Progenitor cell of endocrine pancreas (in vitro differentiated cells): Measurements from ENCODE around the gene SLIT3. TPM values are rescaled to one million over a fixed set of nuclear protein-coding genes. Genes with fewer than 3 reads are reported as not detected.
A peak's percentile ranks its signal among the peaks of the same experiment; 100 is the strongest.

Source experiments
- DNase-seq: peaks from one replicate; pipeline ENCODE4 v3.0.0; 2021; ENCODE audit warnings: low spot score; ENCODE audit not compliant: unreplicated experiment
- H3K27ac Mint-ChIP-seq: 2 replicates; pipeline ENCODE4 v1.8.0; 2021; ENCODE audit warnings: mild to moderate bottlenecking, moderate library complexity, mixed read lengths
- H3K27me3 Mint-ChIP-seq: 2 replicates; pipeline ENCODE4 v1.8.0; 2021; ENCODE audit warnings: mixed read lengths
- H3K36me3 Mint-ChIP-seq: 2 replicates; pipeline ENCODE4 v1.8.0; 2022; ENCODE audit warnings: mixed read lengths; ENCODE audit not compliant: insufficient read depth
- H3K4me1 Mint-ChIP-seq: 2 replicates; pipeline ENCODE4 v1.8.0; 2021; ENCODE audit warnings: low read depth, mixed read lengths
- H3K4me3 Mint-ChIP-seq: 2 replicates; pipeline ENCODE4 v1.8.0; 2021; ENCODE audit warnings: low read depth, mild to moderate bottlenecking, moderate library complexity, mixed read lengths
- H3K9me3 Mint-ChIP-seq: 2 replicates; pipeline ENCODE4 v1.8.0; 2021; ENCODE audit warnings: low read depth, mixed read lengths
- CTCF ChIP-seq: fragments of 200-600 bp; sonication (generic); IDR thresholded peaks from one replicate; pipeline ENCODE4 v1.5.0; 2021; ENCODE audit warnings: antibody characterized with exemption, mild to moderate bottlenecking; ENCODE audit not compliant: unreplicated experiment
- total RNA-seq: library from RNA; stranded (reverse); gene quantifications from 2 replicates; pipeline ENCODE4 v1.2.1, GENCODE V29; 2021

The SLIT3 gene
- total RNA-seq, 1 donor from 2014 or later, result 18.8 TPM

GRCh38 chr5:169089343-169089742, 211.6 kb downstream of the SLIT3 start:
- H3K27ac Mint-ChIP-seq, result no peak overlapping the region
- peaks cover 6% of the 10 kb centered on the region for H3K9me3 Mint-ChIP-seq
- H3K36me3 Mint-ChIP-seq, result no peaks in the 10 kb centered on the region
- no peak overlapping the region for H3K4me3 Mint-ChIP-seq
- no peak for DNase-seq
- H3K4me1 Mint-ChIP-seq, result no peaks in the 10 kb centered on the region
- no peaks in the 10 kb centered on the region for H3K27me3 Mint-ChIP-seq
- peak; percentile 13 for TF ChIP-seq CTCF

GRCh38 chr5:169088028-169088725, 212.8 kb downstream of the SLIT3 start:
- DNase-seq, result no peak
- Mint-ChIP-seq H3K27me3 (no peaks in the 10 kb centered on the region), H3K4me1 (peaks cover 2% of the 10 kb centered on the region), H3K27ac (no peak overlapping the region), H3K4me3 (no peak overlapping the region), H3K36me3 (no peaks in the 10 kb centered on the region), H3K9me3 (peaks cover 6% of the 10 kb centered on the region)
- TF ChIP-seq CTCF, result no peak

GRCh38 chr5:169085636-169086035, 215.3 kb downstream of the SLIT3 start:
- no peaks in the 10 kb centered on the region for H3K36me3 Mint-ChIP-seq
- DNase-seq, result no peak
- peaks cover 5% of the 10 kb centered on the region for H3K4me1 Mint-ChIP-seq
- H3K4me3 Mint-ChIP-seq, result no peak overlapping the region
- peaks cover 2% of the 10 kb centered on the region for H3K9me3 Mint-ChIP-seq
- no peak for TF ChIP-seq CTCF
- peaks cover 5% of the 10 kb centered on the region for H3K27me3 Mint-ChIP-seq
- H3K27ac Mint-ChIP-seq, result no peak overlapping the region

- peaks cover 5% of the 10 kb centered on the region for H3K27me3 Mint-ChIP-seq
- no peaks in the 10 kb centered on the region for H3K9me3 Mint-ChIP-seq
- no peak for TF ChIP-seq CTCF
- H3K4me1 Mint-ChIP-seq, result peaks cover 5% of the 10 kb centered on the region
- DNase-seq, result no peak
- no peaks in the 10 kb centered on the region for H3K36me3 Mint-ChIP-seq
- no peak overlapping the region for H3K27ac Mint-ChIP-seq
- H3K4me3 Mint-ChIP-seq, result no peak overlapping the region
These were observed 215.7 kb downstream of the SLIT3 start for GRCh38 chr5:169085212-169085611.

GRCh38 chr5:169084775-169085174, 216.2 kb downstream of the SLIT3 start:
- Mint-ChIP-seq H3K27ac (no peak overlapping the region), H3K36me3 (no peaks in the 10 kb centered on the region)

More at GRCh38 chr5:169084775-169085174, 216.2 kb downstream of the SLIT3 start:
- peaks cover 5% of the 10 kb centered on the region for H3K27me3 Mint-ChIP-seq
- H3K9me3 Mint-ChIP-seq, result no peaks in the 10 kb centered on the region
- peaks cover 5% of the 10 kb centered on the region for H3K4me1 Mint-ChIP-seq
- DNase-seq, result no peak
- TF ChIP-seq CTCF, result no peak
- H3K4me3 Mint-ChIP-seq, result no peak overlapping the region
